PC-9 (cell line): ENCODE results near the gene PPFIBP1. TPM values are rescaled to one million over a fixed set of nuclear protein-coding genes. Genes with fewer than 3 reads are reported as not detected.

Experiments
- BruUV-seq: library from RNA; stranded (reverse); fragments of 400-500 nt; replicated peaks from 2 replicates; lab custom pipeline; 2021; lab: Mats Ljungman, UMichigan
- CTCF ChIA-PET: fragments of 300-600 bp; sonication (Branson Sonifier 250); formaldehyde crosslinking; loops from one replicate; lab custom pipeline; 2022; ENCODE audit warnings: antibody characterized with exemption; lab: Charles Lee
- POLR2A ChIA-PET: fragments of 300-600 bp; sonication (Branson Sonifier 250); formaldehyde crosslinking; loops from one replicate; lab custom pipeline; 2022; ENCODE audit warnings: antibody characterized with exemption; ENCODE audit not compliant: unreplicated experiment; lab: Charles Lee
- DNase-seq, 2 experiments: peaks; one replicate each; pipeline versions ENCODE4 v3.0.0 to v3.0.0-alpha.2; 2015 to 2022; ENCODE audit warnings: mixed read lengths in 1 of 2
- H2AFZ ChIP-seq: fragments of 200-600 bp; sonication (generic); 2 replicates; pipeline ENCODE4 v1.8.1; 2017; ENCODE audit warnings: antibody characterized with exemption
- H3F3A ChIP-seq: fragments of 200-600 bp; sonication (generic); 2 replicates; pipeline ENCODE4 v1.8.1; 2017; ENCODE audit warnings: antibody characterized with exemption, mild to moderate bottlenecking, low read depth; ENCODE audit not compliant: insufficient read depth
- H3K27ac ChIP-seq: fragments of 200-600 bp; sonication (generic); 2 replicates; pipeline ENCODE4 v1.6.1; 2016; ENCODE audit warnings: mixed run types
- H3K27me3 ChIP-seq: fragments of 200-600 bp; sonication (generic); 2 replicates; pipeline ENCODE4 v1.6.1; 2016; ENCODE audit warnings: low read depth, mixed run types; ENCODE audit not compliant: insufficient read depth
- H3K36me3 ChIP-seq: fragments of 200-600 bp; sonication (generic); 2 replicates; pipeline ENCODE4 v1.6.1; 2016; ENCODE audit warnings: low read depth, mixed run types
- H3K4me1 ChIP-seq: fragments of 200-600 bp; sonication (generic); replicated peaks from 2 replicates; pipeline ENCODE4 v1.6.1; 2016; ENCODE audit warnings: mixed run types; ENCODE audit not compliant: insufficient read depth
- H3K4me2 ChIP-seq: fragments of 200-600 bp; sonication (generic); 2 replicates; pipeline ENCODE4 v1.6.1; 2017; ENCODE audit warnings: mixed run types
- H3K4me3 ChIP-seq: fragments of 200-600 bp; sonication (generic); 2 replicates; pipeline ENCODE4 v1.6.1; 2016; ENCODE audit warnings: mixed run types
- H3K79me2 ChIP-seq: fragments of 200-600 bp; sonication (generic); 2 replicates; pipeline ENCODE4 v1.6.1; 2017; ENCODE audit warnings: low read depth, mixed run types
- H3K9me2 ChIP-seq: fragments of 200-600 bp; sonication (generic); 2 replicates; pipeline ENCODE4 v1.8.1; 2017; ENCODE audit warnings: mild to moderate bottlenecking; ENCODE audit not compliant: insufficient read depth
- H3K9me3 ChIP-seq: fragments of 200-600 bp; sonication (generic); 2 replicates; pipeline ENCODE4 v1.8.1; 2016; ENCODE audit warnings: low read depth; ENCODE audit not compliant: insufficient read depth
- H4K20me1 ChIP-seq: fragments of 200-600 bp; sonication (generic); 2 replicates; pipeline ENCODE4 v1.8.1; 2017; ENCODE audit not compliant: insufficient read depth
- CTCF ChIP-seq: fragments of 200-600 bp; sonication (generic); conservative IDR thresholded peaks from 2 replicates; pipeline ENCODE4 v1.6.1; 2017; ENCODE audit warnings: mixed run types, antibody characterized with exemption, mild to moderate bottlenecking, moderate library complexity
- EZH2 ChIP-seq: fragments of 200-600 bp; sonication (generic); IDR thresholded peaks from 2 replicates; pipeline ENCODE4 v1.8.0; 2017; ENCODE audit warnings: antibody characterized with exemption, low read depth
- intact Hi-C: fragments of 100-400 bp; cut with micrococcal nuclease; formaldehyde crosslinking; loops from one replicate; pipeline ENCODE4 v1.10.0; 2022; ENCODE audit not compliant: unreplicated experiment
- total RNA-seq: library from RNA; stranded (reverse); gene quantifications from 2 replicates; pipeline ENCODE4 v1.2.3, GENCODE V29; 2021

Gene PPFIBP1
- total RNA-seq, 1 experiment from 2014 or later, result 77.0 TPM

GRCh38 chr12:27553941-27554340 is 29.9 kb downstream of the PPFIBP1 start:
- no peak for DNase-seq
- Histone ChIP-seq H3K9me3 (no peaks in the 10 kb centered on the region), H3K27me3 (no peaks in the 10 kb centered on the region), H3K4me2 (no peak overlapping the region), H4K20me1 (no peaks in the 10 kb centered on the region), H3K79me2 (peaks cover 42% of the 10 kb centered on the region), H3K27ac (no peak overlapping the region), H3K4me3 (no peak overlapping the region), H3K36me3 (no peaks in the 10 kb centered on the region), H2AFZ (no peak overlapping the region), H3F3A (peaks cover 14% of the 10 kb centered on the region), H3K4me1 (peaks cover 26% of the 10 kb centered on the region), H3K9me2 (no peaks in the 10 kb centered on the region)
- no TSS peak for BruUV-seq
- ChIA-PET CTCF (interaction anchor here (0.9 kb wide), 1 partner anchor 20 kb away, joined by 4 read pairs; no protein-coding TSS in a partner anchor), POLR2A (no interaction called here)
- TF ChIP-seq EZH2 (no peak), CTCF (no peak)
- intact Hi-C loops, result no loop called here

- Histone ChIP-seq H3K79me2 (peaks cover 42% of the 10 kb centered on the region), H3K4me3 (no peak overlapping the region), H2AFZ (no peak overlapping the region), H3F3A (peaks cover 9% of the 10 kb centered on the region), H3K4me1 (peaks cover 19% of the 10 kb centered on the region), H3K9me3 (no peaks in the 10 kb centered on the region), H3K4me2 (no peak overlapping the region), H4K20me1 (no peaks in the 10 kb centered on the region), H3K27me3 (no peaks in the 10 kb centered on the region), H3K27ac (no peak overlapping the region), H3K36me3 (no peaks in the 10 kb centered on the region), H3K9me2 (no peaks in the 10 kb centered on the region)
- ChIA-PET CTCF (interaction anchor here (0.6 kb wide), 1 partner anchor 69 kb away, joined by 4 read pairs; no protein-coding TSS in a partner anchor), POLR2A (no interaction called here)
- DNase-seq, result no peak
- no TSS peak for BruUV-seq
- TF ChIP-seq CTCF (no peak), EZH2 (no peak)
- intact Hi-C loops, result no loop called here
Observed at GRCh38 chr12:27554421-27555186, 30.6 kb downstream of the PPFIBP1 start.

- Histone ChIP-seq H3K9me2 (no peaks in the 10 kb centered on the region), H3K4me3 (no peak overlapping the region), H3K4me2 (no peak overlapping the region), H3K27me3 (no peaks in the 10 kb centered on the region), H3F3A (peaks cover 3% of the 10 kb centered on the region; the same call in 1 of the 2 replicates), H3K4me1 (peaks cover 12% of the 10 kb centered on the region), H4K20me1 (no peaks in the 10 kb centered on the region), H3K36me3 (no peaks in the 10 kb centered on the region), H2AFZ (no peak overlapping the region), H3K79me2 (peaks cover 38% of the 10 kb centered on the region), H3K9me3 (no peaks in the 10 kb centered on the region), H3K27ac (no peak overlapping the region)
- ChIA-PET POLR2A (no interaction called here), CTCF (interaction anchor here (0.6 kb wide), 1 partner anchor 68 kb away, joined by 4 read pairs; no protein-coding TSS in a partner anchor)
- TF ChIP-seq CTCF, result no peak
- no peak for DNase-seq
- intact Hi-C loops, result no loop called here
- BruUV-seq, result no TSS peak
Observed at GRCh38 chr12:27555361-27555760, 31.4 kb downstream of the PPFIBP1 start.
